8988T (cell line): ENCODE measurements around the gene BEND3.
A peak's percentile ranks its signal among the peaks of the same experiment; 100 is the strongest.
"Not testable (repeated sequence)": the region's sequence is repeated elsewhere in the genome, so short reads cannot be mapped to it uniquely, and the experiment has no call there.

ENCODE experiments used
- DNase-seq: peaks from one replicate; pipeline ENCODE4 v3.0.0; 2011

The BEND3 gene

GRCh38 chr6:107114926-107115694, at the start of gene BEND3:
TSS of gene BEND3 (minus strand) at chr6:107115515. CDS start at chr6:107099285, 16,230 bp downstream.
- peak; percentile 66 for DNase-seq

GRCh38 chr6:107164299-107164698, 49.0 kb upstream of the BEND3 start:
- not testable (repeated sequence) for DNase-seq

GRCh38 chr6:107161521-107161920, 46.2 kb upstream of the BEND3 start:
- no peak for DNase-seq

- DNase-seq = no peak
These were observed 41.3 kb upstream of the BEND3 start for GRCh38 chr6:107156617-107157016.

- no peak for DNase-seq
These were observed 39.5 kb upstream of the BEND3 start for GRCh38 chr6:107154801-107155160.

- DNase-seq = no peak
These were observed 39.0 kb upstream of the BEND3 start for GRCh38 chr6:107154131-107154800.

- no peak for DNase-seq
These were observed 37.5 kb upstream of the BEND3 start for GRCh38 chr6:107152638-107153430.

GRCh38 chr6:107144666-107145065, 29.4 kb upstream of the BEND3 start:
- DNase-seq = no peak

- DNase-seq = no peak
These were observed 28.7 kb upstream of the BEND3 start for GRCh38 chr6:107144014-107144413.

- no peak for DNase-seq
These were observed 25.3 kb upstream of the BEND3 start for GRCh38 chr6:107140581-107140980.

- not testable (repeated sequence) for DNase-seq
These were observed 21.0 kb upstream of the BEND3 start for GRCh38 chr6:107136324-107136723.

- not testable (repeated sequence) for DNase-seq
These were observed 19.8 kb upstream of the BEND3 start for GRCh38 chr6:107135048-107135680.

- DNase-seq = no peak
These were observed 17.1 kb upstream of the BEND3 start for GRCh38 chr6:107132330-107132954.

- DNase-seq = no peak
These were observed 14.1 kb upstream of the BEND3 start for GRCh38 chr6:107129370-107129925.

GRCh38 chr6:107128577-107128976, 13.3 kb upstream of the BEND3 start:
- no peak for DNase-seq

- DNase-seq = no peak
These were observed 12.9 kb upstream of the BEND3 start for GRCh38 chr6:107128175-107128574.

- DNase-seq = no peak
These were observed 10.5 kb upstream of the BEND3 start for GRCh38 chr6:107125771-107126170.

- no peak for DNase-seq
These were observed 9.6 kb upstream of the BEND3 start for GRCh38 chr6:107124934-107125348.

GRCh38 chr6:107123501-107123900, 8.2 kb upstream of the BEND3 start:
- no peak for DNase-seq

GRCh38 chr6:107122748-107123147, 7.4 kb upstream of the BEND3 start:
- no peak for DNase-seq

GRCh38 chr6:107121964-107122495, 6.7 kb upstream of the BEND3 start:
- DNase-seq = no peak

GRCh38 chr6:107121266-107121665, 6.0 kb upstream of the BEND3 start:
- DNase-seq = no peak
